ENCODE results near the gene RAB24.

DNA sequence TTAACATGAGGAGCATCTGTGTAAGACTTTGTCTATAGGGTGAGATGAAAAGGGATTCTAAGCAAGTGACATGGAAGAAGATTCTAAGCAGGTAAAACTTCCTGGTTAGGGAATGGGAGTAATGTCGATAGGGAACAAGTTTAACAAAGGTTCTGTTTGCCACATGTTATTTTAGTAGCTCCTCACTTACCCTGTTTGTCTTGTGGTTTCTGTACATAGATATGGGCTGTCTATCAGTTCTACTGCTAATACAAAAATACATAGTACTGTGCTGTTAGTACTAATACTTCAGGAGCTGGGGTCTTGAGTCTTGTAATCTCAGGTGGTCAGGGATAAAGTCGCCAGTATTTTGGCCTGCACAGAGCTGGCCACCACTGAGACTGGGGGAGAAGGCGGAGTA lies 32.9 kb downstream of the RAB24 start:
- TF ChIP-seq, protein P1, sequence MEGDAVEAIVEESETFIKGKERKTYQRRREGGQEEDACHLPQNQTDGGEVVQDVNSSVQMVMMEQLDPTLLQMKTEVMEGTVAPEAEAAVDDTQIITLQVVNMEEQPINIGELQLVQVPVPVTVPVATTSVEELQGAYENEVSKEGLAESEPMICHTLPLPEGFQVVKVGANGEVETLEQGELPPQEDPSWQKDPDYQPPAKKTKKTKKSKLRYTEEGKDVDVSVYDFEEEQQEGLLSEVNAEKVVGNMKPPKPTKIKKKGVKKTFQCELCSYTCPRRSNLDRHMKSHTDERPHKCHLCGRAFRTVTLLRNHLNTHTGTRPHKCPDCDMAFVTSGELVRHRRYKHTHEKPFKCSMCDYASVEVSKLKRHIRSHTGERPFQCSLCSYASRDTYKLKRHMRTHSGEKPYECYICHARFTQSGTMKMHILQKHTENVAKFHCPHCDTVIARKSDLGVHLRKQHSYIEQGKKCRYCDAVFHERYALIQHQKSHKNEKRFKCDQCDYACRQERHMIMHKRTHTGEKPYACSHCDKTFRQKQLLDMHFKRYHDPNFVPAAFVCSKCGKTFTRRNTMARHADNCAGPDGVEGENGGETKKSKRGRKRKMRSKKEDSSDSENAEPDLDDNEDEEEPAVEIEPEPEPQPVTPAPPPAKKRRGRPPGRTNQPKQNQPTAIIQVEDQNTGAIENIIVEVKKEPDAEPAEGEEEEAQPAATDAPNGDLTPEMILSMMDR (IDR thresholded peaks at IDR 0.05), result no peak
- TF ChIP-seq POLR2AphosphoS5 (IDR thresholded peaks at IDR 0.05) (no peak), POLR2A (IDR thresholded peaks at IDR 0.05; ENCODE audit: low read depth) (no peak)

All from esophagus muscularis mucosa (tissue), 3 donors.